GM12878 (cell line): ENCODE results near the gene TMEM88. TPM values are rescaled to one million over a fixed set of nuclear protein-coding genes. Genes with fewer than 3 reads are reported as not detected.

Source experiments
- BACH1 ChIP-seq: fragments of 450-650 bp; IDR thresholded peaks from 2 replicates; pipeline ENCODE4 v1.6.1; 2017; ENCODE audit warnings: mild to moderate bottlenecking, borderline replicate concordance
- BHLHE40 ChIP-seq, 2 experiments: fragments of 450-650 bp in 1 of 2; IDR thresholded peaks; 2 replicates each; pipeline ENCODE4 v1.6.1; 2011 to 2017; ENCODE audit warnings: low read depth in 2 of 2, borderline replicate concordance in 1 of 2, improper control_type of control experiment in 1 of 2, low read length in 1 of 2, mild to moderate bottlenecking in 1 of 2
- CBX5 ChIP-seq: sonication (generic); IDR thresholded peaks from 2 replicates; pipeline ENCODE4 v1.6.1; 2016; ENCODE audit warnings: low read depth, moderate library complexity, mild to moderate bottlenecking, inconsistent platforms
- CHD4 ChIP-seq: fragments of 200-600 bp; sonication (generic); IDR thresholded peaks from 2 replicates; pipeline ENCODE4 v1.6.1; 2016; ENCODE audit warnings: mild to moderate bottlenecking
- FOS ChIP-seq: IDR thresholded peaks from 3 replicates; pipeline ENCODE4 v1.6.1; 2011; ENCODE audit warnings: borderline replicate concordance; ENCODE audit not compliant: insufficient read length; ENCODE audit errors: extremely low read depth
- JUND ChIP-seq: IDR thresholded peaks from 2 replicates; pipeline ENCODE4 v1.6.1; 2012; ENCODE audit warnings: low read depth, mild to moderate bottlenecking, low read length, improper control_type of control experiment, moderate library complexity
- SIN3A ChIP-seq: IDR thresholded peaks from 2 replicates; pipeline ENCODE4 v1.6.1; 2012; ENCODE audit warnings: low read depth, low read length, improper control_type of control experiment
- SPI1 ChIP-seq: IDR thresholded peaks from 2 replicates; pipeline ENCODE4 v1.6.1; 2011; ENCODE audit warnings: low read depth, mild to moderate bottlenecking, low read length, moderate library complexity, borderline replicate concordance; ENCODE audit not compliant: insufficient read depth
- SREBF1 ChIP-seq: IDR thresholded peaks from 2 replicates; pipeline ENCODE4 v1.6.1; 2012; ENCODE audit warnings: mild to moderate bottlenecking, low read length
- SUZ12 ChIP-seq: fragments of 200-600 bp; sonication (generic); IDR thresholded peaks from one replicate; pipeline ENCODE4 v1.6.1; 2018; ENCODE audit warnings: antibody characterized with exemption, mild to moderate bottlenecking; ENCODE audit not compliant: unreplicated experiment
- TARDBP ChIP-seq: IDR thresholded peaks from 2 replicates; pipeline ENCODE4 v1.6.1; 2016; ENCODE audit warnings: borderline replicate concordance
- WRNIP1 ChIP-seq: IDR thresholded peaks from 2 replicates; pipeline ENCODE4 v1.6.1; 2011; ENCODE audit warnings: low read depth, low read length, improper control_type of control experiment, borderline replicate concordance
- polyA plus RNA-seq, 11 experiments: library from polyadenylated mRNA; depleted of rRNA in 4 of 11; unstranded in 6 of 11; stranded (reverse) in 5 of 11; fragments of >200 nt; fragmentation: Nextera tagmentation in 4 of 11; fragmentation: Illumina TruSeq in 1 of 11; extraction: Ambion mirVana in 4 of 11; extraction: Trizol in 1 of 11; gene quantifications; 1 replicate in 1 of 11; 2 replicates in 10 of 11; pipeline versions ENCODE4 v1.2.1 to v1.2.3, GENCODE V29; 2011 to 2016; ENCODE audit warnings: inconsistent platforms in 2 of 11, missing spikeins in 2 of 11, low read depth in 1 of 11
- total RNA-seq, 4 experiments: library from RNA; depleted of rRNA in 3 of 4; stranded (reverse); fragments of >200 nt in 3 of 4; fragmentation: Illumina TruSeq in 1 of 4; extraction: Trizol in 1 of 4; gene quantifications; 2 replicates each; pipeline versions ENCODE4 v1.2.1 to v1.2.3, GENCODE V29; 2013 to 2021
- TF ChIP-seq, protein P1 (sequence below): fragments of 450-650 bp; formaldehyde crosslinking; IDR thresholded peaks from 2 replicates; pipeline ENCODE4 v1.5.0; 2022; ENCODE audit warnings: mild to moderate bottlenecking, missing genetic modification characterization
- TF ChIP-seq, protein P2 (sequence below): fragments of 450-650 bp; IDR thresholded peaks from 2 replicates; pipeline ENCODE4 v1.6.1; 2014; ENCODE audit warnings: mild to moderate bottlenecking
- TF ChIP-seq, protein P3 (sequence below): fragments of 150-350 bp; IDR thresholded peaks from 2 replicates; pipeline ENCODE4 v1.6.1; 2016; ENCODE audit warnings: low read depth, low read length
- TF ChIP-seq, protein P4 (sequence below): fragments of 450-650 bp; IDR thresholded peaks from 2 replicates; pipeline ENCODE4 v1.6.1; 2017; ENCODE audit warnings: mild to moderate bottlenecking, moderate library complexity

The TMEM88 gene
- total and polyA plus RNA-seq, 10 of the 15 experiments (the other 5 are each of a cell fraction or from before 2014, with no cell fraction given), result 0.21 to 2.2 (median 0.62) TPM; not detected in 5

DNA sequence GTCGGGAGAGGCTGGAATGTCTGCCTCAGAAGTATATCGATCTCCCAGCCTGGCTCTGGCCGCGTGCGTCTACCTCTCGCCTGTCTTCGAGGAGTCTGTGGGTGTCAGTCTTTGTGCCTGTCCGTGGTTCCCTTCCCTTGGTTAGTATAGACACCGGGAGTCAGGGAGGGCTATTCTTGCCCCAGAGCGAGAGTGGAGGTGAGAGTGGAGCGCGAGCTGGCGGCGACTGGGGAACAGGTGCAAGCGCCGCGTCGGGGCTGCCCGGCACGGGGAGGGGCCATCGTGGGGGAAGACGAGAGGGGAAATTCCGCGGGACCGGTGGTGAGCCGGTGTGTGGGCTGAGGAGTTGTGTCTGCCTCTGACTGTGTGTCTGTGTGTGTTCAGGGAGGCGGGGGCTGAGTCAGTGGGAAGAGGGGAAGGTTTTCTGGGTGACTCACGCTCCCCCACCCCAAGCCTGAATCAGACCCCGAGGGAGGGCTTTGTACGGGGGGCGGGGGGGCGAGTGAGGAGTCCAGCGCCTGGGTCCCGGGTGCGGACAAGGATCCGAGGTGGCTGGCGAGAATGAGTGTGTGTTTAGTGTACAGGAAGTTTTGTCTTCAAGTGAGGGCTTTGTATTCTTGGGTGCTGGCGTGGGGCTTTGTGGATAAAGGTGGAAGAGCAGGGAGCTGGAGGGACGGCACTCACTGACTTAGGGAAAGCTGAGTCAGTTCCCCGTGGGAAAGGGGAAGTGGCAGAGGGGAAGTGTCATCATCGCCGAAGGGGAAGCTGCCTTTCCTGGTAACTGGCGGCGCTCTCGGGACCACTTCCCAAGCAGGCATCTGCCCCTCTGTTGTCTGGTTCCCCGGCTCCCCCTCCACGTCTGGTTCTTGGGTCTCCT, 12.2 kb upstream of the TMEM88 start (continued):
- TF ChIP-seq SREBF1 (no peak), JUND (peak; percentile 31; the same call in 1 of the 2 replicates), WRNIP1 (no peak), BHLHE40 (IDR thresholded peaks at IDR 0.05; ENCODE audit: borderline replicate concordance in 1 of 2, low read depth in 2 of 2, low read length in 1 of 2) (peak; percentile 80 to 83), SUZ12 (no peak), SPI1 (peak; percentile 95), BACH1 (peak; percentile 85; the same call in 1 of the 2 replicates), TARDBP (no peak), CBX5 (no peak), FOS (no peak), CHD4 (no peak), SIN3A (no peak)
- TF ChIP-seq, protein P1, sequence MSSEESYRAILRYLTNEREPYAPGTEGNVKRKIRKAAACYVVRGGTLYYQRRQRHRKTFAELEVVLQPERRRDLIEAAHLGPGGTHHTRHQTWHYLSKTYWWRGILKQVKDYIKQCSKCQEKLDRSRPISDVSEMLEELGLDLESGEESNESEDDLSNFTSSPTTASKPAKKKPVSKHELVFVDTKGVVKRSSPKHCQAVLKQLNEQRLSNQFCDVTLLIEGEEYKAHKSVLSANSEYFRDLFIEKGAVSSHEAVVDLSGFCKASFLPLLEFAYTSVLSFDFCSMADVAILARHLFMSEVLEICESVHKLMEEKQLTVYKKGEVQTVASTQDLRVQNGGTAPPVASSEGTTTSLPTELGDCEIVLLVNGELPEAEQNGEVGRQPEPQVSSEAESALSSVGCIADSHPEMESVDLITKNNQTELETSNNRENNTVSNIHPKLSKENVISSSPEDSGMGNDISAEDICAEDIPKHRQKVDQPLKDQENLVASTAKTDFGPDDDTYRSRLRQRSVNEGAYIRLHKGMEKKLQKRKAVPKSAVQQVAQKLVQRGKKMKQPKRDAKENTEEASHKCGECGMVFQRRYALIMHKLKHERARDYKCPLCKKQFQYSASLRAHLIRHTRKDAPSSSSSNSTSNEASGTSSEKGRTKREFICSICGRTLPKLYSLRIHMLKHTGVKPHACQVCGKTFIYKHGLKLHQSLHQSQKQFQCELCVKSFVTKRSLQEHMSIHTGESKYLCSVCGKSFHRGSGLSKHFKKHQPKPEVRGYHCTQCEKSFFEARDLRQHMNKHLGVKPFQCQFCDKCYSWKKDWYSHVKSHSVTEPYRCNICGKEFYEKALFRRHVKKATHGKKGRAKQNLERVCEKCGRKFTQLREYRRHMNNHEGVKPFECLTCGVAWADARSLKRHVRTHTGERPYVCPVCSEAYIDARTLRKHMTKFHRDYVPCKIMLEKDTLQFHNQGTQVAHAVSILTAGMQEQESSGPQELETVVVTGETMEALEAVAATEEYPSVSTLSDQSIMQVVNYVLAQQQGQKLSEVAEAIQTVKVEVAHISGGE (CRISPR knock-in tag), result no peak
- TF ChIP-seq, protein P2, sequence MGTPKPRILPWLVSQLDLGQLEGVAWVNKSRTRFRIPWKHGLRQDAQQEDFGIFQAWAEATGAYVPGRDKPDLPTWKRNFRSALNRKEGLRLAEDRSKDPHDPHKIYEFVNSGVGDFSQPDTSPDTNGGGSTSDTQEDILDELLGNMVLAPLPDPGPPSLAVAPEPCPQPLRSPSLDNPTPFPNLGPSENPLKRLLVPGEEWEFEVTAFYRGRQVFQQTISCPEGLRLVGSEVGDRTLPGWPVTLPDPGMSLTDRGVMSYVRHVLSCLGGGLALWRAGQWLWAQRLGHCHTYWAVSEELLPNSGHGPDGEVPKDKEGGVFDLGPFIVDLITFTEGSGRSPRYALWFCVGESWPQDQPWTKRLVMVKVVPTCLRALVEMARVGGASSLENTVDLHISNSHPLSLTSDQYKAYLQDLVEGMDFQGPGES, result no peak
- TF ChIP-seq, protein P3, sequence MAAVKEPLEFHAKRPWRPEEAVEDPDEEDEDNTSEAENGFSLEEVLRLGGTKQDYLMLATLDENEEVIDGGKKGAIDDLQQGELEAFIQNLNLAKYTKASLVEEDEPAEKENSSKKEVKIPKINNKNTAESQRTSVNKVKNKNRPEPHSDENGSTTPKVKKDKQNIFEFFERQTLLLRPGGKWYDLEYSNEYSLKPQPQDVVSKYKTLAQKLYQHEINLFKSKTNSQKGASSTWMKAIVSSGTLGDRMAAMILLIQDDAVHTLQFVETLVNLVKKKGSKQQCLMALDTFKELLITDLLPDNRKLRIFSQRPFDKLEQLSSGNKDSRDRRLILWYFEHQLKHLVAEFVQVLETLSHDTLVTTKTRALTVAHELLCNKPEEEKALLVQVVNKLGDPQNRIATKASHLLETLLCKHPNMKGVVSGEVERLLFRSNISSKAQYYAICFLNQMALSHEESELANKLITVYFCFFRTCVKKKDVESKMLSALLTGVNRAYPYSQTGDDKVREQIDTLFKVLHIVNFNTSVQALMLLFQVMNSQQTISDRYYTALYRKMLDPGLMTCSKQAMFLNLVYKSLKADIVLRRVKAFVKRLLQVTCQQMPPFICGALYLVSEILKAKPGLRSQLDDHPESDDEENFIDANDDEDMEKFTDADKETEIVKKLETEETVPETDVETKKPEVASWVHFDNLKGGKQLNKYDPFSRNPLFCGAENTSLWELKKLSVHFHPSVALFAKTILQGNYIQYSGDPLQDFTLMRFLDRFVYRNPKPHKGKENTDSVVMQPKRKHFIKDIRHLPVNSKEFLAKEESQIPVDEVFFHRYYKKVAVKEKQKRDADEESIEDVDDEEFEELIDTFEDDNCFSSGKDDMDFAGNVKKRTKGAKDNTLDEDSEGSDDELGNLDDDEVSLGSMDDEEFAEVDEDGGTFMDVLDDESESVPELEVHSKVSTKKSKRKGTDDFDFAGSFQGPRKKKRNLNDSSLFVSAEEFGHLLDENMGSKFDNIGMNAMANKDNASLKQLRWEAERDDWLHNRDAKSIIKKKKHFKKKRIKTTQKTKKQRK, result no peak
- TF ChIP-seq, protein P4, sequence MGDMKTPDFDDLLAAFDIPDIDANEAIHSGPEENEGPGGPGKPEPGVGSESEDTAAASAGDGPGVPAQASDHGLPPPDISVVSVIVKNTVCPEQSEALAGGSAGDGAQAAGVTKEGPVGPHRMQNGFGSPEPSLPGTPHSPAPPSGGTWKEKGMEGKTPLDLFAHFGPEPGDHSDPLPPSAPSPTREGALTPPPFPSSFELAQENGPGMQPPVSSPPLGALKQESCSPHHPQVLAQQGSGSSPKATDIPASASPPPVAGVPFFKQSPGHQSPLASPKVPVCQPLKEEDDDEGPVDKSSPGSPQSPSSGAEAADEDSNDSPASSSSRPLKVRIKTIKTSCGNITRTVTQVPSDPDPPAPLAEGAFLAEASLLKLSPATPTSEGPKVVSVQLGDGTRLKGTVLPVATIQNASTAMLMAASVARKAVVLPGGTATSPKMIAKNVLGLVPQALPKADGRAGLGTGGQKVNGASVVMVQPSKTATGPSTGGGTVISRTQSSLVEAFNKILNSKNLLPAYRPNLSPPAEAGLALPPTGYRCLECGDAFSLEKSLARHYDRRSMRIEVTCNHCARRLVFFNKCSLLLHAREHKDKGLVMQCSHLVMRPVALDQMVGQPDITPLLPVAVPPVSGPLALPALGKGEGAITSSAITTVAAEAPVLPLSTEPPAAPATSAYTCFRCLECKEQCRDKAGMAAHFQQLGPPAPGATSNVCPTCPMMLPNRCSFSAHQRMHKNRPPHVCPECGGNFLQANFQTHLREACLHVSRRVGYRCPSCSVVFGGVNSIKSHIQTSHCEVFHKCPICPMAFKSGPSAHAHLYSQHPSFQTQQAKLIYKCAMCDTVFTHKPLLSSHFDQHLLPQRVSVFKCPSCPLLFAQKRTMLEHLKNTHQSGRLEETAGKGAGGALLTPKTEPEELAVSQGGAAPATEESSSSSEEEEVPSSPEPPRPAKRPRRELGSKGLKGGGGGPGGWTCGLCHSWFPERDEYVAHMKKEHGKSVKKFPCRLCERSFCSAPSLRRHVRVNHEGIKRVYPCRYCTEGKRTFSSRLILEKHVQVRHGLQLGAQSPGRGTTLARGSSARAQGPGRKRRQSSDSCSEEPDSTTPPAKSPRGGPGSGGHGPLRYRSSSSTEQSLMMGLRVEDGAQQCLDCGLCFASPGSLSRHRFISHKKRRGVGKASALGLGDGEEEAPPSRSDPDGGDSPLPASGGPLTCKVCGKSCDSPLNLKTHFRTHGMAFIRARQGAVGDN, result 0 out of 2 replicates have a peak, but pooled peaks have one; percentile 20
